SK-N-SH treated with all-trans-retinoic acid at 6 μM for 48 hours (cell line): ENCODE results near the gene MPPED2.

ENCODE experiments used
- CSDC2 ChIP-seq: fragments of 250-450 bp; sonication (Bioruptor Pico); IDR thresholded peaks from 2 replicates; pipeline ENCODE4 v1.5.0; 2020; ENCODE audit warnings: mild to moderate bottlenecking, moderate library complexity
- ESRRG ChIP-seq: fragments of 250-450 bp; sonication (Bioruptor Pico); IDR thresholded peaks from 2 replicates; pipeline ENCODE4 v1.6.1; 2021; ENCODE audit warnings: mild to moderate bottlenecking
- TCF4 ChIP-seq: fragments of 250-450 bp; sonication (Bioruptor Pico); IDR thresholded peaks from 2 replicates; pipeline ENCODE4 v1.8.0; 2021; ENCODE audit warnings: mild to moderate bottlenecking, moderate library complexity, borderline replicate concordance
- ZC3H10 ChIP-seq: fragments of 250-450 bp; sonication (Bioruptor Pico); IDR thresholded peaks from 2 replicates; pipeline ENCODE4 v1.5.1; 2021; ENCODE audit warnings: mild to moderate bottlenecking, moderate library complexity
- ZFP3 ChIP-seq: fragments of 250-450 bp; sonication (Bioruptor Pico); IDR thresholded peaks from 2 replicates; pipeline ENCODE4 v1.5.0; 2020; ENCODE audit warnings: mild to moderate bottlenecking, moderate library complexity
- ZNF565 ChIP-seq: fragments of 450-650 bp; formaldehyde crosslinking; conservative IDR thresholded peaks from 2 replicates; pipeline ENCODE4 v1.5.0; 2020; ENCODE audit warnings: low read depth, mild to moderate bottlenecking, moderate library complexity
- TF ChIP-seq, protein P1 (sequence below): fragments of 250-450 bp; sonication (Bioruptor Pico); IDR thresholded peaks from 2 replicates; pipeline ENCODE4 v1.5.1; 2020; ENCODE audit warnings: low read depth, mild to moderate bottlenecking, moderate library complexity
- TF ChIP-seq, protein P2 (sequence below): fragments of 250-450 bp; sonication (Bioruptor Pico); IDR thresholded peaks from 2 replicates; pipeline ENCODE4 v1.8.0; 2021; ENCODE audit warnings: low read depth, mild to moderate bottlenecking, moderate library complexity, borderline replicate concordance

GRCh38 chr11:30426781-30427180 is 159.4 kb downstream of the MPPED2 start:
- no peak for TF ChIP-seq ZFP3 (CRISPR knock-in tag)
- TF ChIP-seq, protein P1, sequence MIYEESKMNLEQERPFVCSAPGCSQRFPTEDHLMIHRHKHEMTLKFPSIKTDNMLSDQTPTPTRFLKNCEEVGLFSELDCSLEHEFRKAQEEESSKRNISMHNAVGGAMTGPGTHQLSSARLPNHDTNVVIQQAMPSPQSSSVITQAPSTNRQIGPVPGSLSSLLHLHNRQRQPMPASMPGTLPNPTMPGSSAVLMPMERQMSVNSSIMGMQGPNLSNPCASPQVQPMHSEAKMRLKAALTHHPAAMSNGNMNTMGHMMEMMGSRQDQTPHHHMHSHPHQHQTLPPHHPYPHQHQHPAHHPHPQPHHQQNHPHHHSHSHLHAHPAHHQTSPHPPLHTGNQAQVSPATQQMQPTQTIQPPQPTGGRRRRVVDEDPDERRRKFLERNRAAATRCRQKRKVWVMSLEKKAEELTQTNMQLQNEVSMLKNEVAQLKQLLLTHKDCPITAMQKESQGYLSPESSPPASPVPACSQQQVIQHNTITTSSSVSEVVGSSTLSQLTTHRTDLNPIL: no peak
- TF ChIP-seq ZC3H10 (CRISPR knock-in tag): no peak
- TF ChIP-seq, protein P2, sequence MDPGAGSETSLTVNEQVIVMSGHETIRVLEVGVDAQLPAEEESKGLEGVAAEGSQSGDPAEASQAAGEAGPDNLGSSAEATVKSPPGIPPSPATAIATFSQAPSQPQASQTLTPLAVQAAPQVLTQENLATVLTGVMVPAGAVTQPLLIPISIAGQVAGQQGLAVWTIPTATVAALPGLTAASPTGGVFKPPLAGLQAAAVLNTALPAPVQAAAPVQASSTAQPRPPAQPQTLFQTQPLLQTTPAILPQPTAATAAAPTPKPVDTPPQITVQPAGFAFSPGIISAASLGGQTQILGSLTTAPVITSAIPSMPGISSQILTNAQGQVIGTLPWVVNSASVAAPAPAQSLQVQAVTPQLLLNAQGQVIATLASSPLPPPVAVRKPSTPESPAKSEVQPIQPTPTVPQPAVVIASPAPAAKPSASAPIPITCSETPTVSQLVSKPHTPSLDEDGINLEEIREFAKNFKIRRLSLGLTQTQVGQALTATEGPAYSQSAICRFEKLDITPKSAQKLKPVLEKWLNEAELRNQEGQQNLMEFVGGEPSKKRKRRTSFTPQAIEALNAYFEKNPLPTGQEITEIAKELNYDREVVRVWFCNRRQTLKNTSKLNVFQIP (CRISPR knock-in tag): no peak
- no peak for TF ChIP-seq ZNF565
- TF ChIP-seq TCF4: no peak
- TF ChIP-seq CSDC2 (CRISPR knock-in tag): no peak
- TF ChIP-seq ESRRG (CRISPR knock-in tag): no peak
